SU-DHL-6 (cell line): ENCODE results near the gene ADA.

Experiments used
- H2AFZ ChIP-seq: fragments of 200-600 bp; sonication (generic); 2 replicates; pipeline ENCODE4 v1.6.1; 2014; ENCODE audit warnings: low read depth, mild to moderate bottlenecking, moderate library complexity, mixed read lengths, antibody characterized with exemption, low read length; ENCODE audit not compliant: severe bottlenecking
- H3F3A ChIP-seq: fragments of 200-600 bp; shearing (Covaris generic); 2 replicates; pipeline ENCODE4 v1.6.0; 2016; ENCODE audit warnings: antibody characterized with exemption, mild to moderate bottlenecking; ENCODE audit not compliant: insufficient read depth
- H3K27ac ChIP-seq: fragments of 200-600 bp; sonication (generic); 2 replicates; pipeline ENCODE4 v1.5.1; 2016; ENCODE audit warnings: low read depth, mild to moderate bottlenecking, low read length, moderate library complexity, mixed read lengths
- H3K27me3 ChIP-seq: fragments of 200-600 bp; sonication (generic), shearing (Covaris generic); 2 replicates; pipeline ENCODE4 v1.6.0; 2014; ENCODE audit warnings: mild to moderate bottlenecking, low read length
- H3K36me3 ChIP-seq: fragments of 200-600 bp; sonication (generic); 2 replicates; pipeline ENCODE4 v1.6.1; 2014; ENCODE audit warnings: mild to moderate bottlenecking, low read length, mixed read lengths
- H3K4me2 ChIP-seq: fragments of 300-600, 200-600 bp; shearing (Covaris generic), sonication (generic); 2 replicates; pipeline ENCODE4 v1.6.0; 2014; ENCODE audit warnings: low read length, low read depth, mild to moderate bottlenecking; ENCODE audit not compliant: poor library complexity, severe bottlenecking
- H3K4me3 ChIP-seq: fragments of 200-600 bp; sonication (generic); 2 replicates; pipeline ENCODE4 v1.5.1; 2014; ENCODE audit warnings: antibody characterized with exemption, low read length, mild to moderate bottlenecking, mixed read lengths; ENCODE audit not compliant: insufficient read depth, poor library complexity, severe bottlenecking
- H3K79me2 ChIP-seq: fragments of 200-600 bp; sonication (generic); 2 replicates; pipeline ENCODE4 v1.6.1; 2014; ENCODE audit warnings: mild to moderate bottlenecking, low read length, moderate library complexity; ENCODE audit not compliant: insufficient read depth
- H3K9ac ChIP-seq: fragments of 200-600 bp; sonication (generic); 2 replicates; pipeline ENCODE4 v1.7.0; 2014; ENCODE audit warnings: mild to moderate bottlenecking, low read length
- H3K9me2 ChIP-seq: fragments of 200-600 bp; sonication (generic); replicated peaks from 2 replicates; pipeline ENCODE4 v1.6.1; 2014; ENCODE audit warnings: low read length; ENCODE audit not compliant: insufficient read depth
- H3K9me3 ChIP-seq: fragments of 200-600 bp; sonication (generic); 2 replicates; pipeline ENCODE4 v1.6.1; 2014; ENCODE audit warnings: low read length, mixed read lengths; ENCODE audit not compliant: insufficient read depth
- H4K20me1 ChIP-seq: fragments of 200-600 bp; sonication (generic); 2 replicates; pipeline ENCODE4 v1.6.1; 2014; ENCODE audit warnings: low read depth, mild to moderate bottlenecking, antibody characterized with exemption, low read length, moderate library complexity, mixed read lengths
- CTCF ChIP-seq: fragments of 200-600 bp; sonication (generic); IDR thresholded peaks from one replicate; pipeline ENCODE4 v1.5.1; 2017; ENCODE audit warnings: antibody characterized with exemption, mild to moderate bottlenecking, low read length, moderate library complexity; ENCODE audit not compliant: insufficient read depth, poor library complexity, severe bottlenecking
- EZH2phosphoT487 ChIP-seq: fragments of 200-600 bp; sonication (generic), shearing (Covaris generic); conservative IDR thresholded peaks from 2 replicates; pipeline ENCODE4 v1.6.1; 2018; ENCODE audit warnings: mild to moderate bottlenecking, antibody characterized with exemption, low read length, moderate library complexity, mixed read lengths

ADA gene

GRCh38 chr20:44576297-44576696, 75.2 kb downstream of the ADA start:
- peak overlapping the region; percentile 59 for H3K27ac ChIP-seq
- H4K20me1 ChIP-seq: no peaks in the 10 kb centered on the region
- H3K4me2 ChIP-seq: peak overlapping the region; percentile 26
- peak overlapping the region; percentile 49 for H2AFZ ChIP-seq
- H3K9me3 ChIP-seq: no peaks in the 10 kb centered on the region
- H3K79me2 ChIP-seq: no peaks in the 10 kb centered on the region
- H3K36me3 ChIP-seq: no peaks in the 10 kb centered on the region
- H3K9ac ChIP-seq: peak overlapping the region; percentile 36
- peaks cover 18% of the 10 kb centered on the region for H3F3A ChIP-seq
- TF ChIP-seq EZH2phosphoT487 (no peak), CTCF (peak; percentile 84)
- no peaks in the 10 kb centered on the region for H3K27me3 ChIP-seq
- H3K4me3 ChIP-seq: no peak overlapping the region
- H3K9me2 ChIP-seq: no peaks in the 10 kb centered on the region

GRCh38 chr20:44574372-44574771, 77.1 kb downstream of the ADA start:
- no peak overlapping the region for H3K4me3 ChIP-seq
- no peaks in the 10 kb centered on the region for H3K9me3 ChIP-seq
- peaks cover 17% of the 10 kb centered on the region for H3F3A ChIP-seq
- H2AFZ ChIP-seq: no peak overlapping the region
- H3K79me2 ChIP-seq: no peaks in the 10 kb centered on the region
- H3K27ac ChIP-seq: no peak overlapping the region
- H3K9me2 ChIP-seq: no peaks in the 10 kb centered on the region
- H3K9ac ChIP-seq: no peak overlapping the region
- TF ChIP-seq CTCF (no peak), EZH2phosphoT487 (no peak)
- no peak overlapping the region for H3K4me2 ChIP-seq
- no peaks in the 10 kb centered on the region for H3K27me3 ChIP-seq
- H3K36me3 ChIP-seq: no peaks in the 10 kb centered on the region
- H4K20me1 ChIP-seq: no peaks in the 10 kb centered on the region

GRCh38 chr20:44573501-44573869, 78.0 kb downstream of the ADA start:
- no peak overlapping the region for H3K27ac ChIP-seq
- H3K27me3 ChIP-seq: no peaks in the 10 kb centered on the region
- TF ChIP-seq EZH2phosphoT487: no peak
- TF ChIP-seq CTCF: no peak
- H3K9me3 ChIP-seq: no peaks in the 10 kb centered on the region
- H3F3A ChIP-seq: peaks cover 11% of the 10 kb centered on the region
- no peak overlapping the region for H3K9ac ChIP-seq
- no peak overlapping the region for H3K4me2 ChIP-seq
- H3K9me2 ChIP-seq: no peaks in the 10 kb centered on the region
- no peak overlapping the region for H2AFZ ChIP-seq
- no peaks in the 10 kb centered on the region for H3K79me2 ChIP-seq
- no peaks in the 10 kb centered on the region for H4K20me1 ChIP-seq
- no peaks in the 10 kb centered on the region for H3K36me3 ChIP-seq
- no peak overlapping the region for H3K4me3 ChIP-seq
